Measurements from ENCODE around the gene SHANK3. TPM values are rescaled to one million over a fixed set of nuclear protein-coding genes. Genes with fewer than 3 reads are reported as not detected.
"Not testable (repeated sequence)": the region's sequence is repeated elsewhere in the genome, so short reads cannot be mapped to it uniquely, and the experiment has no call there.

Gene SHANK3
- total and polyA plus RNA-seq, 12 donors: 14.3 to 59.8 (median 24.7) TPM

DNA sequence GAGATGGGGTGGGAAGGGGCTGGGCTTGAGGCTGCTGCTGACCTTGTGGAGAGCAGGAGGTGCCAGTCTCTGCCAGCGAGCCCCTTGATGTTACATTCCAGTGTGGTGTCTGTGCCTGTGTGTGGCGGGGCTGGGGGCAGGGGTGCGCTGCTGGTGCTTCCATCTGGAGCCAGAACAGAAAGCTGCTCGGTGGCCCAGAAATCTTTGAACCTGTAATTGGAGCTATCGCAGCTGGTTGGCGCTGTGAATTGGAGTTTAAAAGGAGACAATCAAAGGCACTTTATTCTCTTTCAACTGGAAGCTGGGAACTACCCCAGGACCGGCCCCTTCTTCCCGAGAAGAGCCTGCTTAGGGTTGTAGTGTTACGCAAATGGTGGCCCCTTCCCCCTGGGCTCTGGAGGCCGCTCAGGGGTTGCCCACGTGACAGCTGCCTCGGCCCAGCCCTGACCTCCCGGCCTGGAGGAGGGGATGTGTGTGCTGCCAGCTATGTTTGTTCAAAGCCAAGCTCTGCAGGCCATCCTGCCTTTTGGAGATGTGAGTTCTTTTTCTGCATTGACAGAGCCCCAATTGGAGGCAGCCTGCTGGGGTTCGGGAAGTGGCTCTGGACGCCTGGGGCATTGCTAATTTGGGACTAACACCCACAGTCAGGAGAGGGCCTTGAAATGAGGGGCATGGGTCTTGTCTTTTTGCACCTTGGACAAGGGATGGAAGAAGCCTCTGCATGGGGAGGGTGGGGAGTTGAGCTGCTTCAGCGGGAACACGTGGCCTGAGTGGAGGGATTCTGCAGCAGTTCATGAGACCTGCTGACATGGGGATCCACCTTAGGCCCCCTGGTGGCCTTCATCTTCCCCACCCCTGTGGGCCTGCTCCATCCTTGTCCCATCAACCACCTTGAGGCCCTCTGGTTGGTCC lies 30.7 kb upstream of the SHANK3 start:
- ATAC-seq (peak; percentile 75 to 89 (median 83)), DNase-seq (peak; percentile 41)
- H3K36me3 ChIP-seq: no peaks in the 10 kb centered on the region
- peak in 8 of 9 donors; percentile 20 to 68 (median 46) for TF ChIP-seq CTCF (IDR thresholded peaks at IDR 0.05)
- intact Hi-C loops (cut with DNase I): loop anchor here in 2 of 10 donors (1.0 to 5.0 kb wide), 3 partner anchors 15 to 50 kb away; partner anchors contain the start of gene SHANK3 (in 1 of the 2)
- peak overlapping the region in 2 of 10 donors; percentile 13 to 18 for H3K4me3 ChIP-seq
- H3K27ac ChIP-seq: peak overlapping the region; percentile 40 to 94 (median 64)
- peaks cover 11 to 25% (median 16%) of the 10 kb centered on the region in 9 donors for H3K4me1 ChIP-seq
- WGBS, 2 donors: 18 to 20% methylated on average over 17 of the region's 17 CpGs
- no peaks in the 10 kb centered on the region for H3K9me3 ChIP-seq
- peaks cover 0 to 40% (median 23%) of the 10 kb centered on the region in 7 donors for H3K27me3 ChIP-seq

DNA sequence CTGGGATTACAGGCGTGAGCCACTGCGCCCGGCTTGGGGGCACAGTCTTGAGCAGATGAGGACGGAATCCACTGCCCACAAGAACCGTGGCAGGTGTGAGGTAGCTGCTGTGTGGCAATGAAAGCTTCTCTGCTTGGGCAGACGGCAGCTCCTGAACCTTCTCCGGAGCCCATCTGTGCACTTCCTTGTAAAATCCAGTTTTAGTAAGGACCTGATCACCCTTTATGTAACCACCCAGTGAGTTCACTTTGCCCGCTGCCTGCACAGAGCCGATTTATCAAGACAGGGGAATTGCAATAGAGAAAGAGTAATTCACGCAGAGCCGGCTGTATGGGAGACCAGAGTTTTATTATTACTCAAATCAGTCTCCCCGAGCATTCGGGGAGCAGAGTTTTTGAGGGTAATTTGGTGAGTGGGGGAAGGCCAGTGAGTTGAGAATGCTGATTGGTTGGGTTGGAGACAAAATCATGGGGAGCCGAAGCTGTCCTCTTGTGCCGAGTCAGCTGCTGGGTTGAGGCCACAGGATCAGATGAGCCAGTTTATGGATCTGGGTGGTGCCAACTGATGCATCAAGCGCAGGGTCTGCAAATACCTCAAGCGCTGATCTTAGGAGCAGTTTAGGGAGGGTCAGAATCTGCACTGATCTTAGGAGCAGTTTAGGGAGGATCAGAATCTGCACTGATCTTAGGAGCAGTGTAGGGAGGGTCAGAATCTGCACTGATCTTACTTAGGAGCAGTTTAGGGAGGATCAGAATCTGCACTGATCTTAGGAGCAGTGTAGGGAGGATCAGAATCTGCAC lies 29.4 kb upstream of the SHANK3 start:
- H3K27me3 ChIP-seq: peaks cover 0 to 45% (median 24%) of the 10 kb centered on the region in 7 donors
- H3K9me3 ChIP-seq, ATAC-seq, H3K36me3 ChIP-seq, H3K4me3 ChIP-seq, DNase-seq, H3K27ac ChIP-seq: not testable (repeated sequence)
- intact Hi-C loops (cut with DNase I): loop anchor here in 1 of 10 donors (2.0 to 5.0 kb wide), 2 partner anchors 14 to 49 kb away; no protein-coding TSS in a partner anchor
- peaks cover 11 to 25% (median 16%) of the 10 kb centered on the region in 9 donors for H3K4me1 ChIP-seq
- 93 to 95% methylated on average over 17 of the region's 17 CpGs for WGBS, 2 donors

GRCh38 chr22:50643821-50644101 lies 28.9 kb upstream of the SHANK3 start:
- Histone ChIP-seq H3K27me3 (peaks cover 0 to 45% (median 24%) of the 10 kb centered on the region in 7 donors), H3K4me1 (peaks cover 11 to 25% (median 16%) of the 10 kb centered on the region in 9 donors), H3K9me3 (peaks cover 0 to 14% (median 0%) of the 10 kb centered on the region in 11 donors)
- ATAC-seq, H3K36me3 ChIP-seq, H3K27ac ChIP-seq, DNase-seq, H3K4me3 ChIP-seq: not testable (repeated sequence)
- intact Hi-C loops (cut with DNase I): loop anchor here in 1 of 10 donors (2.0 to 5.0 kb wide), 2 partner anchors 13 to 49 kb away; no protein-coding TSS in a partner anchor
- WGBS, 2 donors: 65 to 66% methylated on average over 3 of the region's 3 CpGs

- Histone ChIP-seq H3K27ac (no peak overlapping the region), H3K4me3 (no peak overlapping the region), H3K4me1 (peaks cover 0 to 36% (median 19%) of the 10 kb centered on the region in 9 donors), H3K9me3 (peaks cover 0 to 19% (median 0%) of the 10 kb centered on the region in 11 donors), H3K36me3 (no peaks in the 10 kb centered on the region), H3K27me3 (peaks cover 0 to 23% (median 4%) of the 10 kb centered on the region in 7 donors)
- DNase-seq (no peak), ATAC-seq (no peak)
- intact Hi-C loops (cut with DNase I): no loop called here
- 86 to 92% methylated on average over 10 of the region's 10 CpGs for WGBS, 2 donors
- TF ChIP-seq CTCF (IDR thresholded peaks at IDR 0.05): no peak
Observed at GRCh38 chr22:50653256-50653655, 19.4 kb upstream of the SHANK3 start.

DNA sequence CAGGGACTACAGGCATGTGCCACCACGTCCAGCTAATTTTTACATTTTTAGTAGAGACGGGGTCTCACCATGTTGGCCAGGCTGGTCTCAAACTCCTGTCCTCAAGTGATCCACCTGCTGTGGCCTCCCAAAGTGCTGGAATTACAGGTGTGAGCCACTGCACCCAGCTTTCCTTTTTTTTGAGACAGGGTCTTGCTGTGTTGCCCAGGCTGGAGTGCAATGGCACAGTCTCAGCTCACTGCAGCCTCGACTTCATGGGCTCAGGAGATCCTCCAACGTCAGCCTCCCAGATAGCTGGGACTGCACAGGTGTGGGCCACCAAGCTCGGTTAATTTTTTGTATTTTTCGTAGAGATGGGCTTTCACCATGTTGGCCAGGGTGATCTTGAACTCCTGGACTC lies 18.0 kb upstream of the SHANK3 start:
- Histone ChIP-seq H3K27ac (peak overlapping the region in 5 of 10 donors; percentile 72 to 87 (median 84)), H3K4me1 (peaks cover 0 to 43% (median 19%) of the 10 kb centered on the region in 9 donors), H3K27me3 (peaks cover 0 to 25% (median 5%) of the 10 kb centered on the region in 7 donors)
- H3K4me3 ChIP-seq; intact Hi-C loops (cut with DNase I); DNase-seq; H3K36me3 ChIP-seq; H3K9me3 ChIP-seq; ATAC-seq: not testable (repeated sequence)
- WGBS, 2 donors: 79 to 91% methylated on average over 6 of the region's 6 CpGs

Data from heart right ventricle (tissue), 16 donors.